Ectodermal cell (in vitro differentiated cells): ENCODE measurements around the gene ANTXR1.

Experiments used
- H3K27ac ChIP-seq: 2 replicates; pipeline ENCODE4 v1.7.0; 2013; ENCODE audit warnings: mild to moderate bottlenecking, low read depth, low read length; ENCODE audit not compliant: insufficient read depth, poor library complexity, severe bottlenecking
- H3K27me3 ChIP-seq: 2 replicates; pipeline ENCODE4 v1.7.0; 2013; ENCODE audit warnings: mild to moderate bottlenecking, low read length; ENCODE audit not compliant: insufficient read depth, control insufficient read depth, poor library complexity, severe bottlenecking
- H3K36me3 ChIP-seq: one replicate; pipeline ENCODE4 v1.7.0; 2013; ENCODE audit warnings: low read length; ENCODE audit not compliant: control insufficient read depth, insufficient read depth
- H3K4me1 ChIP-seq: one replicate; pipeline ENCODE4 v1.7.0; 2013; ENCODE audit warnings: low read length; ENCODE audit not compliant: control insufficient read depth, insufficient read depth
- H3K4me3 ChIP-seq: 2 replicates; pipeline ENCODE4 v1.7.0; 2013; ENCODE audit warnings: low read depth, low read length, control low read depth; ENCODE audit not compliant: insufficient read depth
- H3K9me3 ChIP-seq: 2 replicates; pipeline ENCODE4 v1.7.0; 2013; ENCODE audit warnings: mild to moderate bottlenecking, low read length, moderate library complexity; ENCODE audit not compliant: control insufficient read depth
- WGBS, 2 experiments: methylation state at CpG; one replicate each; pipeline ENCODE4 v1.1.7; 2013; ENCODE audit warnings: missing lambda C conversion rate in 2 of 2; 5-methylcytosine and 5-hydroxymethylcytosine counted together

Gene ANTXR1

GRCh38 chr2:69124343-69124742 lies 111.4 kb downstream of the ANTXR1 start:
- H3K36me3 ChIP-seq: no peaks in the 10 kb centered on the region
- WGBS, 2 experiments: 88 to 89% methylated on average over 4 of the region's 4 CpGs
- no peaks in the 10 kb centered on the region for H3K9me3 ChIP-seq
- H3K4me3 ChIP-seq: no peak overlapping the region
- no peaks in the 10 kb centered on the region for H3K4me1 ChIP-seq
- H3K27ac ChIP-seq: no peak overlapping the region
- H3K27me3 ChIP-seq: no peaks in the 10 kb centered on the region

GRCh38 chr2:69125816-69126215 lies 112.8 kb downstream of the ANTXR1 start:
- Histone ChIP-seq H3K27ac (no peak overlapping the region), H3K27me3 (no peaks in the 10 kb centered on the region), H3K9me3 (no peaks in the 10 kb centered on the region), H3K4me3 (no peak overlapping the region), H3K36me3 (no peaks in the 10 kb centered on the region), H3K4me1 (no peaks in the 10 kb centered on the region)
- WGBS, 2 experiments: 95% methylated on average over 3 of the region's 3 CpGs

DNA sequence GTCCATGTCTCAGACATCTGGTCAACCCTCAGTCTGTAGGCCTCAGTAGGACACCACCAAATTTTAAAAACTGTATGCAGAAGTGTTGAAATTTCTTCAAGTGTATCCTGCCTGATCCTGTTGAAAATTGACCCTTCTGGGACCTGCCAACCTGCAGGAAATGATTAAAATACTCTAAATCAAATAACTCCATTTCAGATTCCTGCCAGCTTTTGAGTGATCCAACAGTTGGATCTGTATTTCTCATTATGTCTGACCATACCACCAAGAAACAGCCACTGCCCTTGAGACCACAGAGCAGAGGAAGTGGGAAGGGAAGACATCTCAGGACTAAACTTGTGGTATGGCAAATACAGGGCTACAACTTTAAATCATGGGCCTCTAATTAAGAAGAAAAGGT lies 113.4 kb downstream of the ANTXR1 start:
- Histone ChIP-seq H3K4me3 (no peak overlapping the region), H3K4me1 (no peaks in the 10 kb centered on the region), H3K36me3 (no peaks in the 10 kb centered on the region), H3K27me3 (no peaks in the 10 kb centered on the region), H3K27ac (no peak overlapping the region), H3K9me3 (no peaks in the 10 kb centered on the region)

GRCh38 chr2:69131452-69131851 lies 118.5 kb downstream of the ANTXR1 start:
- H3K27me3 ChIP-seq: no peaks in the 10 kb centered on the region
- no peak overlapping the region for H3K4me3 ChIP-seq
- WGBS, 2 experiments: 94 to 96% methylated on average over 6 of the region's 6 CpGs
- no peaks in the 10 kb centered on the region for H3K4me1 ChIP-seq
- no peaks in the 10 kb centered on the region for H3K36me3 ChIP-seq
- no peak overlapping the region for H3K27ac ChIP-seq
- H3K9me3 ChIP-seq: no peaks in the 10 kb centered on the region

DNA sequence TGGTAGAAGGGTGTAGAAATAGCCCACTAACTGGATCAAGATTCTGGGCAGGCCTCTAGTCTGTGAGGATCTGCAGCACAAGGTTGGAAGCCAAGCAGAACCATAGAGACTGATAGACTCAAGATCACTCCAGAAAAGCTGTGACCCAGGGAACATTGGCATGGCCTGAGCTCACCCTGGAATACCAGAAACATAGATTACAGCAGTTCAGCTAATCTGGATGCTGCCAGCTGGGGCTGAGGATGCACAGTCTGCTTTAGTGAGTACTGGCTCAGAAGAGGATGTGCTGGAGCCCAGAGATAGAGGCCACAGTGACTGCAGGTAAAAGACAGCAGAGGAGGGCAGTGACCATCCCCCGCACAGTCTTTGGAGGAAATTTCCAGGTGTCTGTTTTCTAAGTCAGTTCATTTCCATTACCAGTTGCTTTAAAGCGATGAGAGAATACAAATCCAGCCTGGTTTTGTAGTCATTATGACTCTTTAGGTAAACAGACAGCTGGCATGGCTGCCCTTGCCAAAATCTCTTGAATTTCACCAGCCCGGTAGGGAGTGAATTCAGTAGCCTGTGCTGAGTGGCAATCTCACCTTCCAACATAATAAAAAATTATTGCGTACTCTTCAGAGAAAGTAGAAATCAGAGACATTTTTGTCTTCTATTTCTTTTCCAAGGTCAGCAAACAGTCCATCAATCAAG lies 119.2 kb downstream of the ANTXR1 start:
- Histone ChIP-seq H3K27ac (no peak overlapping the region), H3K27me3 (no peaks in the 10 kb centered on the region), H3K9me3 (no peaks in the 10 kb centered on the region), H3K36me3 (no peaks in the 10 kb centered on the region), H3K4me1 (no peaks in the 10 kb centered on the region), H3K4me3 (no peak overlapping the region)
- WGBS, 2 experiments: 93 to 94% methylated on average over 4 of the region's 4 CpGs

GRCh38 chr2:69132960-69133590 lies 120.1 kb downstream of the ANTXR1 start:
- H3K4me1 ChIP-seq: no peaks in the 10 kb centered on the region
- H3K36me3 ChIP-seq: no peaks in the 10 kb centered on the region
- no peak overlapping the region for H3K27ac ChIP-seq
- WGBS, 2 experiments: 88 to 95% methylated on average over 6 of the region's 6 CpGs
- H3K27me3 ChIP-seq: no peaks in the 10 kb centered on the region
- no peak overlapping the region for H3K4me3 ChIP-seq
- no peaks in the 10 kb centered on the region for H3K9me3 ChIP-seq

- Histone ChIP-seq H3K27ac (no peak overlapping the region), H3K36me3 (no peaks in the 10 kb centered on the region), H3K4me1 (no peaks in the 10 kb centered on the region), H3K9me3 (no peaks in the 10 kb centered on the region), H3K4me3 (no peak overlapping the region), H3K27me3 (no peaks in the 10 kb centered on the region)
- 93% methylated on average over 3 of the region's 3 CpGs for WGBS, 2 experiments
These were observed 120.9 kb downstream of the ANTXR1 start for GRCh38 chr2:69133898-69134297.

DNA sequence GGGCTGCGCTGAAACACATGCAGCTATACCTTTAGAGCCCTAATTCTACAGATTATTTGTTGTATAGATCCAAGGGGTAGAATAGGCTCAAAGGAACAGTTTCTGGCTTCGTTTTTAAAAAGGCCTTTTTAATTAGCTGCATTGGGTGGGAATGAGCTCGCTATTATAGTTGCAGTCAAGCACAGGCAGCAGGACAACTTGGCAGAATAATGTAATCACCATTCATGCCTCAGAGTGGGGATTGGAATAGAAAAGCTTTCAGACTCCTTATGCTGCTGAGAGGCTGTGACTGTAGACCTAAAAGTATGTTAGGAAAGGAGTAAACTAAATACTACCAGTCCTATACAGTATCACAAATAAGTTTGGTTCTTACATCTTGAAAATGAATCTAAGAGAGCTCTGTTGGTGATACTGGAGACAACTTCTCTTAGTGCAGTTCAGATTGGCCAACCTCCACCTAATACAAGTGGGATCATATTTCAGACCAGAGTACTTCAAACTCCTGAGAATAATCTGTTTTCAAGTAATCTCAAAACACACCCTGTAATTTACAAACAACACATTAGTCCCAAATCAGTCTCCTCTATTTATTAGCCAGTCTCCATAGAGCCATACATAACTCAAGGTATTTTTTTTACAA lies 121.4 kb downstream of the ANTXR1 start:
- Histone ChIP-seq H3K4me1 (no peaks in the 10 kb centered on the region), H3K27ac (no peak overlapping the region), H3K27me3 (no peaks in the 10 kb centered on the region), H3K9me3 (no peaks in the 10 kb centered on the region), H3K36me3 (no peaks in the 10 kb centered on the region), H3K4me3 (no peak overlapping the region)
- 80 to 84% methylated on average over 3 of the region's 3 CpGs for WGBS, 2 experiments

GRCh38 chr2:69138247-69138772 lies 125.3 kb downstream of the ANTXR1 start:
- Histone ChIP-seq H3K27me3 (no peaks in the 10 kb centered on the region), H3K36me3 (no peaks in the 10 kb centered on the region), H3K9me3 (no peaks in the 10 kb centered on the region), H3K4me1 (no peaks in the 10 kb centered on the region), H3K27ac (no peak overlapping the region), H3K4me3 (no peak overlapping the region)
- 81 to 83% methylated on average over 5 of the region's 5 CpGs for WGBS, 2 experiments

DNA sequence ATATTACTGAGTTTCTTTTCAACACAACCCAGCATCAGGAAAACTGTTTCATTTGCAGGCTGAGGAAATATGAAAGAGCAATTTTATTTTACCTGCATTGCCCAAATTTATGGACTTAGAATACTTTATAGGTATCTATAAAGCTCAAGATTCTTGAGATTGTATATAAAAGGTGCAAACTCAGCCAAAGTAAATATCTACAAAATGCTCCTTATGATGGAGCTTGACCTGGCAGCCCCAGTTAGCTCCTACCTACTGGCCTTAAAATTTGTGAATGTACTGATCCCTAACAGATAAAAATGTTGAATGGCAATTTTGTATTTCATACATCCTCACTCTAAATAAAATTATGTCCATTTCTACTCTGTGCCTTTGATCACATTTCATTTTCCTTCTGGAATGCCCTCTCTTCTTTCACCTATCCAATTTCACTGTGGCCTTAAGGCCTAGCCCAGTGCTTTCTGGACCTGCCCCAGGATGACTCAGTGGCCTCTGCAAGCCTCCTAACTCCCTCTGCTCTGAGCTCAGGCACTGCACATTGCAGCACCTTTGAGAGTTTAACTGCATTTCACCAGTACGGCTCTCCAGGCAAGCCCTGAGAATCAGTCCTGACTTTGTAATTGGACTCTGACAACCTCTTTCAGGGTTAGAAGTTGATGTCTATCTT lies 125.9 kb downstream of the ANTXR1 start:
- H3K27me3 ChIP-seq: no peaks in the 10 kb centered on the region
- no peak overlapping the region for H3K27ac ChIP-seq
- 93 to 94% methylated on average over 1 of the region's 1 CpG for WGBS, 2 experiments
- no peaks in the 10 kb centered on the region for H3K36me3 ChIP-seq
- no peaks in the 10 kb centered on the region for H3K9me3 ChIP-seq
- no peak overlapping the region for H3K4me3 ChIP-seq
- H3K4me1 ChIP-seq: no peaks in the 10 kb centered on the region
